B cell (primary cell): Measurements from ENCODE around the gene HYI. TPM values are rescaled to one million over a fixed set of nuclear protein-coding genes. Genes with fewer than 3 reads are reported as not detected.

Source experiments
- ATAC-seq: fragments of 200-7000 bp; cut with Tn5 transposase; one replicate; pipeline ENCODE4 v1.10.0; 2021; ENCODE audit warnings: low read depth, mild to moderate bottlenecking, moderate number of reproducible peaks, moderate library complexity
- CTCF ChIA-PET: fragments of 350-600 bp; sonication (Branson Sonifier 250); formaldehyde crosslinking; loops from one replicate; lab custom pipeline; 2021; ENCODE audit warnings: antibody characterized with exemption, inconsistent platforms; lab: Charles Lee
- POLR2A ChIA-PET: fragments of 350-600 bp; sonication (Branson Sonifier 250); formaldehyde crosslinking; loops from one replicate; lab custom pipeline; 2021; ENCODE audit warnings: antibody characterized with exemption; lab: Charles Lee
- DNase-seq: peaks from one replicate; pipeline ENCODE4 v3.0.0; 2013
- H2AFZ ChIP-seq: 2 replicates; pipeline ENCODE4 v1.6.1; 2012; ENCODE audit warnings: mild to moderate bottlenecking, low read depth, low read length; ENCODE audit not compliant: insufficient read depth, poor library complexity, severe bottlenecking
- H3K27ac ChIP-seq, 2 donors: 1 replicate in 1 of 2; 2 replicates in 1 of 2; pipeline ENCODE4 v1.5.1; 2012 to 2013; ENCODE audit warnings: low read length in 2 of 2, mild to moderate bottlenecking in 2 of 2, moderate library complexity in 1 of 2
- H3K27me3 ChIP-seq, 4 experiments: fragments of 200-600 bp in 1 of 4; sonication (generic) in 1 of 4; replicated peaks in 1 of 4; 1 replicate in 2 of 4; 2 replicates in 2 of 4; pipeline versions ENCODE4 v1.6.1 to v1.7.0; 2013 to 2016; ENCODE audit warnings: low read length in 3 of 4, mild to moderate bottlenecking in 2 of 4, mixed read lengths in 1 of 4, moderate library complexity in 1 of 4; ENCODE audit not compliant: insufficient read depth in 4 of 4, control insufficient read depth in 3 of 4; ENCODE audit errors: control extremely low read depth in 1 of 4
- H3K36me3 ChIP-seq, 2 experiments: replicated peaks in 1 of 2; 1 replicate in 1 of 2; 2 replicates in 1 of 2; pipeline versions ENCODE4 v1.6.1 to v1.7.1; 2013; ENCODE audit warnings: low read length in 1 of 2; ENCODE audit not compliant: insufficient read depth in 2 of 2, control insufficient read depth in 1 of 2; ENCODE audit errors: control extremely low read depth in 1 of 2, extremely low read depth in 1 of 2
- H3K4me1 ChIP-seq, 2 donors: fragments of 200-600 bp in 1 of 2; sonication (generic) in 1 of 2; 1 replicate in 1 of 2; 2 replicates in 1 of 2; pipeline versions ENCODE4 v1.5.1 to v1.6.1; 2013 to 2017; ENCODE audit warnings: low read length in 2 of 2; ENCODE audit not compliant: control insufficient read depth in 2 of 2, insufficient read depth in 2 of 2
- H3K4me2 ChIP-seq: replicated peaks from 2 replicates; pipeline ENCODE3; 2012; ENCODE audit warnings: mild to moderate bottlenecking, low read depth, low read length; ENCODE audit not compliant: poor library complexity, severe bottlenecking
- H3K4me3 ChIP-seq, 5 experiments: fragments of 200-600 bp in 1 of 5; sonication (generic) in 1 of 5; 1 replicate in 3 of 5; 2 replicates in 2 of 5; pipeline versions ENCODE4 v1.5.1 to v1.7.0; 2011 to 2016; ENCODE audit warnings: low read length in 4 of 5, mild to moderate bottlenecking in 4 of 5, low read depth in 2 of 5, control low read depth in 1 of 5, moderate library complexity in 1 of 5; ENCODE audit not compliant: insufficient read depth in 1 of 5; ENCODE audit errors: control extremely low read depth in 1 of 5, extremely low read depth in 1 of 5
- H3K79me2 ChIP-seq: fragments of 200-600 bp; sonication (generic); one replicate; pipeline ENCODE4 v1.6.0; 2016; ENCODE audit warnings: low read length; ENCODE audit not compliant: control insufficient read depth, insufficient read depth
- H3K9ac ChIP-seq: fragments of 200-600 bp; sonication (generic); 2 replicates; pipeline ENCODE4 v1.6.1; 2017; ENCODE audit warnings: mild to moderate bottlenecking, low read length, moderate library complexity
- H3K9me3 ChIP-seq, 3 donors: one replicate each; pipeline versions ENCODE4 v1.6.1 to v1.7.1; 2013; ENCODE audit warnings: low read length in 2 of 3; ENCODE audit not compliant: control insufficient read depth in 2 of 3, insufficient read depth in 1 of 3; ENCODE audit errors: control extremely low read depth in 1 of 3
- H4K20me1 ChIP-seq: 2 replicates; pipeline ENCODE4 v1.6.0; 2012; ENCODE audit warnings: mild to moderate bottlenecking, low read length; ENCODE audit not compliant: insufficient read depth, control insufficient read depth, poor library complexity, severe bottlenecking
- H3K27ac Mint-ChIP-seq: one replicate; pipeline ENCODE4 v1.8.0; 2021; ENCODE audit warnings: mixed read lengths
- H3K27me3 Mint-ChIP-seq: one replicate; pipeline ENCODE4 v1.8.0; 2021; ENCODE audit warnings: mixed read lengths
- H3K4me1 Mint-ChIP-seq: one replicate; pipeline ENCODE4 v1.8.0; 2021; ENCODE audit warnings: mixed read lengths
- H3K4me3 Mint-ChIP-seq: one replicate; pipeline ENCODE4 v1.8.0; 2021; ENCODE audit warnings: mixed read lengths
- H3K9me3 Mint-ChIP-seq: one replicate; pipeline ENCODE4 v1.8.0; 2022; ENCODE audit warnings: mixed read lengths; ENCODE audit not compliant: insufficient read depth
- EZH2 ChIP-seq: IDR thresholded peaks from 2 replicates; pipeline ENCODE4 v1.6.1; 2012; ENCODE audit warnings: borderline replicate concordance, low read depth, mild to moderate bottlenecking, moderate library complexity, low read length; ENCODE audit not compliant: insufficient read depth, poor library complexity, severe bottlenecking
- WGBS: methylation state at CpG from one replicate; pipeline ENCODE4 v1.1.5; 2013; ENCODE audit warnings: missing lambda C conversion rate; ENCODE audit not compliant: insufficient coverage; 5-methylcytosine and 5-hydroxymethylcytosine counted together
- intact Hi-C: fragments of 100-400 bp; cut with micrococcal nuclease; formaldehyde crosslinking; loops from one replicate; pipeline ENCODE4 v1.10.0; 2022
- polyA plus RNA-seq: library from polyadenylated mRNA; depleted of rRNA; stranded (reverse); fragments of >200 nt; gene quantifications from 2 replicates; pipeline ENCODE4 v1.2.3, GENCODE V29; 2012
- total RNA-seq, 2 donors: library from RNA; stranded (reverse); fragments of 120-200 nt in 1 of 2; gene quantifications; 1 replicate in 1 of 2; 2 replicates in 1 of 2; pipeline versions ENCODE4 v1.2.3 to v1.2.4, GENCODE V29; 2013 to 2022
- TF ChIP-seq, protein P1 (sequence below): fragments of 200-600 bp; IDR thresholded peaks from one replicate; pipeline ENCODE4 v1.8.0; 2022; ENCODE audit warnings: antibody characterized with exemption, mild to moderate bottlenecking

Gene HYI
- total and polyA plus RNA-seq, 2 donors (not counting 1 experiment from before 2014, with no cell fraction given), result 21.0 to 26.5 TPM

DNA sequence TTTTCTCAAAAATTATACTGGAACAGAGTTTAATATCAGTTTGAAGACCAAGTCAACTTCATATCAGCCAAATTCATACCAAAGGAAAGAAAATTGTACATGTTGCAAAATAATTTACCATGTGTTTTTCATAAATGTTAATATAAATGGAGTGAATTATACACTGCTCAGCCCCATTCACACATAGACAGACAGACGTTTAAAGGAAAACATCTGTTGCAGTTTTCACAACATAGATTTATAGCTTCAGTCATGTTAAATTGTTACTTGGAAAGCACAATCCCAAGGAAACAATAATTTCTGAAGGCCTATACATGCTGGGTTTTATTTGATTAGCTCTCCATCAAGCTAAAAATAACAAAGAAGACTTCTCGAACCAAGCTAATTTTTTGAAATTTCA, 27.8 kb upstream of the HYI start:
- H3K9me3 ChIP-seq, result peaks cover 0 to 4% (median 0%) of the 10 kb centered on the region in 3 donors
- H3K79me2 ChIP-seq, result no peaks in the 10 kb centered on the region
- H3K4me3 ChIP-seq, result no peak overlapping the region
- no peaks in the 10 kb centered on the region for H3K36me3 ChIP-seq
- no peaks in the 10 kb centered on the region for H4K20me1 ChIP-seq
- no peak overlapping the region for H3K27ac ChIP-seq
- H3K4me2 ChIP-seq, result no peak overlapping the region
- ATAC-seq (no peak), DNase-seq (no peak)
- Mint-ChIP-seq H3K4me3 (no peak overlapping the region), H3K27me3 (peaks cover 21% of the 10 kb centered on the region), H3K9me3 (no peaks in the 10 kb centered on the region), H3K4me1 (no peaks in the 10 kb centered on the region), H3K27ac (no peak overlapping the region)
- CTCF ChIA-PET, result no interaction called here
- no peaks in the 10 kb centered on the region for H3K27me3 ChIP-seq
- no CpG with 5 or more reads among the region's 2 CpGs for WGBS
- H2AFZ ChIP-seq, result no peak overlapping the region
- no peaks in the 10 kb centered on the region for H3K4me1 ChIP-seq
- TF ChIP-seq, protein P1, sequence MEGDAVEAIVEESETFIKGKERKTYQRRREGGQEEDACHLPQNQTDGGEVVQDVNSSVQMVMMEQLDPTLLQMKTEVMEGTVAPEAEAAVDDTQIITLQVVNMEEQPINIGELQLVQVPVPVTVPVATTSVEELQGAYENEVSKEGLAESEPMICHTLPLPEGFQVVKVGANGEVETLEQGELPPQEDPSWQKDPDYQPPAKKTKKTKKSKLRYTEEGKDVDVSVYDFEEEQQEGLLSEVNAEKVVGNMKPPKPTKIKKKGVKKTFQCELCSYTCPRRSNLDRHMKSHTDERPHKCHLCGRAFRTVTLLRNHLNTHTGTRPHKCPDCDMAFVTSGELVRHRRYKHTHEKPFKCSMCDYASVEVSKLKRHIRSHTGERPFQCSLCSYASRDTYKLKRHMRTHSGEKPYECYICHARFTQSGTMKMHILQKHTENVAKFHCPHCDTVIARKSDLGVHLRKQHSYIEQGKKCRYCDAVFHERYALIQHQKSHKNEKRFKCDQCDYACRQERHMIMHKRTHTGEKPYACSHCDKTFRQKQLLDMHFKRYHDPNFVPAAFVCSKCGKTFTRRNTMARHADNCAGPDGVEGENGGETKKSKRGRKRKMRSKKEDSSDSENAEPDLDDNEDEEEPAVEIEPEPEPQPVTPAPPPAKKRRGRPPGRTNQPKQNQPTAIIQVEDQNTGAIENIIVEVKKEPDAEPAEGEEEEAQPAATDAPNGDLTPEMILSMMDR, result no peak
- TF ChIP-seq EZH2, result no peak
- intact Hi-C loops, result no loop called here
- POLR2A ChIA-PET, result no interaction called here
- H3K9ac ChIP-seq, result no peak overlapping the region

- no peak for TF ChIP-seq EZH2
- TF ChIP-seq, protein P1, result no peak
- H3K27ac ChIP-seq, result no peak overlapping the region
- H3K36me3 ChIP-seq, result no peaks in the 10 kb centered on the region
- ATAC-seq, result no peak
- Mint-ChIP-seq H3K4me1 (no peaks in the 10 kb centered on the region), H3K27ac (no peak overlapping the region), H3K9me3 (no peaks in the 10 kb centered on the region), H3K4me3 (no peak overlapping the region), H3K27me3 (peaks cover 28% of the 10 kb centered on the region)
- H3K9ac ChIP-seq, result no peak overlapping the region
- H3K27me3 ChIP-seq, result no peaks in the 10 kb centered on the region
- intact Hi-C loops, result no loop called here
- no peaks in the 10 kb centered on the region for H3K79me2 ChIP-seq
- H2AFZ ChIP-seq, result no peak overlapping the region
- no CpG with 5 or more reads among the region's 3 CpGs for WGBS
- no peaks in the 10 kb centered on the region for H3K4me1 ChIP-seq
- POLR2A ChIA-PET, result no interaction called here
- no peaks in the 10 kb centered on the region for H4K20me1 ChIP-seq
- H3K4me3 ChIP-seq, result no peak overlapping the region
- DNase-seq, result no peak
- CTCF ChIA-PET, result no interaction called here
- H3K4me2 ChIP-seq, result no peak overlapping the region
- peaks cover 0 to 4% (median 0%) of the 10 kb centered on the region in 3 donors for H3K9me3 ChIP-seq
Observed at GRCh38 chr1:43479414-43479813, 25.7 kb upstream of the HYI start.
